Endometrium (tissue), 2 donors: ENCODE measurements around the gene C19orf47.

Experiments used
- FAIRE-seq: peaks from 2 replicates; lab custom pipeline; 2012; peaks lifted over from hg19 to GRCh38; lab: Jason Lieb, UNC
- donor health status: control.
- donor health status: control.

C19orf47 gene

GRCh38 chr19:40282209-40282580 lies 66.0 kb downstream of the C19orf47 start:
- FAIRE-seq, result no peak

DNA sequence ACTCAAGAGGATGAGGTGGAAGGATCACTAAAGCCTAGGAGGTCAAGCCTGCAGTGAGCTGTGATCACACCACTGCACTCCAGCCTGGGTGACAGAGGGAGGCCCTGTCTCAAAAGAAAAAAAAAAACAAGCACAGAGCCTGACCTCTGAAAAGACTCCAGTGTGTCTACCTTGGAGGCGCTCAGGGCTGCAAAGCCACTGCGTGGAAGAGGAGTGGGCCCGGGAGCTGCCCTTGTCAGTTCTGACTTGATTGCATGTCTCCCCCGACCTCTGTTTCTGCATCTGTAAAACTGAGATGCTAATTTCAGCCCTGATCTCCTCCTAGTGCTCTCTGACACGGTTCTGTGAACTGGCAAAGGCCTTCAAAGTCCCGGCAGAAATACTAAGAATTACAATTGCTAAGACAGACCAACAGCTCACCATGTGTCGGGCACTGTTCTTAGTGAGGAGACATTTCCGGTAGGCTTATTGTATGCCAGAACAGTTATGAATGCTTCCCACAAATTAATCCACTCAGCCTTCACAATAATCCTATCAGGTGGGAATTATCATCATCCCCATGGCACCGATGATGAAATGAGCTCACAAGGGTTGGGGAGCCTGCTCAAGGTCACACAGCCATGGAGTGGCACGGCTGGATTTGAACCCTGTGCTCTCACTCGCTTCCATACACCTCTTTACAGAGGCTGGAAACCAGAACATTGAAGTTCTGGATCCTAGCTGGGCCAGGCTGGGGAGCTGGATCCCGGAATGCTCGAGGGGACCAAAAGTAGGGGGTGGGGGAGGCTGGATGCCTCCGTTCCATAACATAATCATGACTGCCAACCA lies 66.6 kb downstream of the C19orf47 start:
- FAIRE-seq, result no peak

DNA sequence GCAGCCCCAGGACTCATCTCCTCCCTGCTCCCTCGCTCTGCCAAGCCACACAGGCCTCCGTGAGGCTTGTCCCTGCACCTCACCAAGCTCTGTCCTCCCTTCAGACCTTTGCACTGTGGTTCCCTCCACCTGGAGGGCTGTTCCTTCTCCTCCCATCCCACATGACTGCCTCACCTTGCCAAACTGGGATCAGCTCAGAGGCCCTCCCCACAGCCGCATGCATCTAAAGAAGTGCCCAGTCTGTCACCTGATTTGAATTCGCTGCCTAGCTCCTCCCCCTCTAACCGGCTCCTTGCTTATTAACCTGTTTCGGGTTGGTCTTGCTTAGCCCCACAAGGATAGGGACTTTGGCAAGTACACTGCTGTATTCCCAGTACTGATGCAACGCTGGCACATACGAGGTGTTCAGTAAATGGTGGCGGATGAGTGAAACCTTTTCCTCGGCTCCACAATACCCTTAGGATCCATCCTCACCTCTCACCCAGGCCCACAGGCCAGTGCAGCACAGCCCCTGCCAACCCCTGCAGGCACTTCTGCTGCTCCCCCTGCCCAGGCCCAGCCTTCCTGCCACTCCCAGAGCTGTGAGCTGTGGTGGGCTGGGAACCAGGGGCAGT lies 67.5 kb downstream of the C19orf47 start:
- FAIRE-seq, result no peak

DNA sequence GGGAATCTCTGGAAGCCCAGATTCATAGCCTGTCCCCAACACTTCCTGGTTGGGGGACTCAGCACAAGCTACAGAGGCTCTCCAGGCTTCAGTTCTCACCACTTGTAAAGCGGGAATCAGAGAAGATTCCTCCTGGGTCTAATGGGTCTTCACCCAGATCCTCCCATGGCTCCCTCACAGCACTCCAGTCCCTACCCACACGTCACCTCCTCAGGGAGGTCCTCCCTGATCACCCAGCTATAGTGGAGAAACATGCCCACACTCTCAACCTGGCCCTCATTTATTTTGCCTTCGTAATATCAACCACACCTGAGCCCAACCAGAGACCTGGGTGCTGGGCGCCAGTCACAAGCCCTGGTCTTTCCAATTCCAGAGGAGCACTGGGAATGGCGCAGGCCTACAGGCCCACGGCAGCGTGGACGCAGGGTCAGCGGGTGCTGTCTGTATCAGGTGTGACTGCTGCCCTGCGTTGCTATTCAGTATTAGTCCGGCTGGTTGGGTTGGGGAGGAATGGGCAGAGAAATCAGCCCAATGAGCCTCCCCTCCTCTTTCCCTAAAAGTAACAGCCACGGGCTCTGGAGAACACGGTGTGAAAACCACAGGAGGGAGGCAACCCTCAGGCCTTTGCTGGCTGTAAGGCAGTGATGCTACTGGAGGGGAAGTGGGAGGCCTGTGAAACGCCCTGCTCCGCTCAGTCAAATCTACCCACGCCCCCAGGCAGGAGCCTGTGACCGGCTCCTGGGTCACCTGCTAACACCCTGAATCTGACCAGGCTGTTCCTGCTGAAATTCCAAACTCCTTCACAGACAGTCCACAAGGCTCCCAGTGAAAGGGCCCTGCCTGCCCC lies 68.2 kb downstream of the C19orf47 start:
- no peak for FAIRE-seq

DNA sequence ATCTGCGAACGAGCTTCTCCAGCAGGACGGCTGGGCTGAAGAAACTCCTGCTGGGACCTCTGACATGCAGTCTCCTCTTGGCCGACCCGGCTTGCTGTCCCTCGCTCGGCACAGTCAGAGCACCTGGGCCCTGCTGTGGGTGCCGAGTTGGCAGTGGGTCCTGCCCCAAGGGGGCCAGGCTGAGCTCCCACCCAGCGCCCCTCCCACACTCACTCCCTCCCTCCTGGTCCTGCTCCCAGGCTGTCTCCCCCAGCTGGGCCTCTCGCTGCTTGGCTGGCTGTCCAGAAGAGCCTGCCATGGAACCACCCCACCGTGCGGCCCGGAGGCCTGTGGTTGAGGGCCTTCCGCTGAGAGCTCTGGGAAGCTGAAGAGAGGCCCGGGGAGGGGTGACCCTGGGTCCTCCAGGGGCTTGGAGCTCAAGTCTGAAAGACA lies 69.1 kb downstream of the C19orf47 start:
- FAIRE-seq, result no peak

DNA sequence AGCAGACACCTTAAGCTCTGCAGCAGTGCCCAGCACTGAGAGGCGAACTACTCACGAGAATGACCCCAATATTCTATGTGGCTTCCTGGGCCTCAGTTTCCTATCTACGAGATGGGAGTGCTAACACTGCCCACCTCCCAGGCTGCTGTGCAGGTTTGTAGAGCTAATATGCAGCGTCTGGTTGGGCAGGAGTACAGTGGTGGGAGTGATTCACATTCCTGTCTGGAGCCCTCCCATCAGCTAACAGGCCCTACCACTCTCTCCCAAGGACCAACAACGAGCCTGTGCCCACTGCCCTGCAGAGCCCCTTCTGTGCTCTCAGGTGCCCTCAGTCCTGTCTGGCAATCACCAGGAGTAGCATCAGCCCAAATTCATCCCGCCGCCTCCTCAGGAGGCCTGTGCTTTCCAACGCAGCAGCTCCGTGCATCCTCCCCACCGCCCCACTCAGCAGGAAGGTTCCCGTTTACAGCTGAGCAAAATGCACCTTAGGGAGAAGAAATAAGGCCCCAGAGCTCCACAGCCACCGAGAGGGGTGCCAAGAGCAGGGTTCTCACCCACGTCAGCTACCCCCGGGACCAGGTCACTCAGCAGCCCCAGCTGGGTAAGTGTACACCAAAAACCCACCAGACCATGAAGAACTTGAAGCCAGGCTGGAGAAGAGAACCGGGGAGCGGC lies 69.7 kb downstream of the C19orf47 start:
- FAIRE-seq, result no peak

GRCh38 chr19:40277356-40278059 lies 70.7 kb downstream of the C19orf47 start:
- no peak for FAIRE-seq

DNA sequence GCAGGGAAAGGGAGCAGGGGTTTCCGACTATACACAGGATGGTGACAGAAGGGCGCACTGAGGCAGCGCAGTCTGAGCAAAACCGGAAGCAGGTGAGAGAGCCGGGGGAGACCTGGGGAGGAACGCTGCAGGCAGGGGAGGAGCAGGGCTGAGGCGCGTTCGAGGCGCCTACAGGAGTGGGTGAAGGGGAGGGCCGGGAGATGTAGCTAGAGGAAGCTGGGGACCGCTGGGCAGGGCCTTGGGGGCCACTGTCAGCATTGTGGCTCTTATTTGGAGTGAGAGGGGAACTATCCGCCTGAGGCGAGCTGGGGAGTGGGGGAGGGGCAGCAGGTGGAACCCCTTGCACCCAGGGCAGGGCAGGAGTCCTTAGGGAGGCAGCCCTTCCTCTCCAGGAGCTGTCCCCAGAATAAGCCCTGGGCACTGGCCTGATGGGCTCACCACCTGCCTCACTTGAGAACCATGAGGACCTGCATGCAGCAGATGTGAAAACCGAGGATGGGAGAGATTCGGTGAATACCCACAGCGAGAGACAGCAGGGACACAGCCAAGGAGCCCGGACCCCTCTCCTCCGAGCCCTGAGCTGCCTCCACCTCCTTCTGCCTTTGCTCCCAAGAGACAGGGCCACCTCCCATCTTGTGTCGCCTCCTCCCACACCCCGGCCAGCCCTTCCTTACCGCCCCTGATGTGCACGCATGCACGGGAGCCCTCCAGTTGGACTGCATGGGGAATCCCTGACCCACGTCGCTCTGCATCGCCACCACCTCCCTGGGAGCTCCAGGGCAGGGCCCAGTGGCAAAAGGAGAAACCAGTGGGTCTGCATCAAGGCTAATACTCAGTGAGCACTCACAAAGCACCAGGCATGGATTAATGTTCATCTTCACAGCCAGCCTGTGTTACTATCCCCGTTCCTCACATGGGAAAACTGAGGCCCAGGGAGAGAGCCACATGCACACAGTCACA lies 73.3 kb downstream of the C19orf47 start:
- no peak for FAIRE-seq

GRCh38 chr19:40273469-40274360 lies 74.5 kb downstream of the C19orf47 start:
- no peak for FAIRE-seq

GRCh38 chr19:40272261-40272660 lies 75.9 kb downstream of the C19orf47 start:
- FAIRE-seq, result no peak

DNA sequence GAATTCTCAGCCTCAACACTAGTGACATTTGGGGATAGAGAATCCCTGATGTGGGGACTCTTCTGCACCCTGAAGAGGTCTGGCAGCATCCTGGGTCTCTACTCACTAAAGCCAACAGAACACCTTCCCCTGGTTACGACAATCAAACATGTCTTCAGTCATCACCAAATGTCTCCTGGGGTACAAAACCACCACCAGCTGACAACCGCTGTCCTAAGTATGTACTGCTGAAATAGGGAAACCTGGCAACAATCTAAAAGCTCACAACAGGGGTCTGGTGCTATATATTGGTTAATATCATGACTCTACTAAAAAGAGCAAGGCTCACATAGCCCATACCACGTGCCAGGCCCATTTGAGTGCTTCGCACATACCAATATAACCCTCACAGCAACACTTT lies 76.5 kb downstream of the C19orf47 start:
- FAIRE-seq, result no peak

DNA sequence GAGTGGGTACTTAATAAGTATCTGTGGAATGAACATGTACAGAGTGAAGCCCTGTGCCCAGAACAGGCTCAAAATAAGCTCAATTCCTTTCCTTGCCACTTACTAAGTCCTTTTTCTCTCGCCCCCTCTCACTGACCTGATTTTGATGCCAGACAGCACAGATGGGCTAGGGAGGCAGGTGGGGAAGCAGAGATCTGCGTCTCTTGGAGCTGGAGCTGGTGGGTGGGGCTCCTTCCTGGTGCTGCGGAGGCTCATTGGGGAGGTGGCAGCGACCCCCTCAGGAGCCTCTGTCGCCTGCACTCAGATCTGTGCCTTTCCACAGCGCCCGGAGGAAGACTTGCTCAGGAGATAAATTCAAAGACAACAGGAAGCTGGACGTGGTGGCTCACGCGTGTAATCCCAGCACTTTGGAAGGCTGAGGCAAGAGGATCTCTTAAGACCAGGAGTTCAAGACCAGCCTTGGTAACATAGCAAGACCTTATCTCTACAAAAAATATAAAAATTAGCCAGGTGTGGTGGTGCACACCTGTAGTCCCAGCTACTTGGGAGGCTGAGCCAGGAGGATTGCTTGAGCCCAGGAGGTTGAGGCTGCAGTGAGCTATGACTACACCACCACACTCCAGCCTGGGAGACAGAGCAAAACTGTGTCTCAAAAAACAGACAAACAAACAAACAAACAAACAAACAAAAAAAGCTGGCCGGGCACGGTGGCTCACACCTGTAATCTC lies 77.7 kb downstream of the C19orf47 start:
- FAIRE-seq, result no peak
